OCI-LY3 (cell line): ENCODE measurements around the gene RPL23.

Experiments used
- H2AFZ ChIP-seq: fragments of 200-600, 300-600 bp; shearing (Covaris generic); 2 replicates; pipeline ENCODE4 v1.6.0; 2014; ENCODE audit warnings: antibody characterized with exemption, low read depth, low read length
- H3K27ac ChIP-seq: fragments of 200-600, 300-600 bp; sonication (generic); 2 replicates; pipeline ENCODE4 v1.5.1; 2014; ENCODE audit warnings: mild to moderate bottlenecking, low read length, moderate library complexity, mixed read lengths
- H3K27me3 ChIP-seq: fragments of 200-600, 300-600 bp; sonication (generic); 2 replicates; pipeline ENCODE4 v1.6.1; 2014; ENCODE audit warnings: low read depth, low read length, mixed read lengths
- H3K36me3 ChIP-seq: fragments of 200-600, 300-600 bp; sonication (generic); replicated peaks from 2 replicates; pipeline ENCODE3; 2014; ENCODE audit warnings: low read depth, low read length, mixed read lengths
- H3K4me1 ChIP-seq: fragments of 300-600, 200-600 bp; sonication (generic); 2 replicates; pipeline ENCODE4 v1.6.1; 2014; ENCODE audit warnings: low read length, mixed read lengths
- H3K4me2 ChIP-seq: fragments of 200-600, 300-600 bp; sonication (generic); 2 replicates; pipeline ENCODE4 v1.6.1; 2014; ENCODE audit warnings: low read length, mixed read lengths
- H3K4me3 ChIP-seq: fragments of 300-600, 200-600 bp; sonication (generic); 2 replicates; pipeline ENCODE4 v1.5.1; 2014; ENCODE audit warnings: antibody characterized with exemption, mild to moderate bottlenecking, low read length, moderate library complexity
- H3K79me2 ChIP-seq: fragments of 300-600, 200-600 bp; shearing (Covaris generic); 2 replicates; pipeline ENCODE4 v1.6.1; 2014; ENCODE audit warnings: mild to moderate bottlenecking, low read length, mixed read lengths
- H3K9ac ChIP-seq: fragments of 300-600, 200-600 bp; shearing (Covaris generic); 2 replicates; pipeline ENCODE4 v1.6.0; 2014; ENCODE audit warnings: mild to moderate bottlenecking, low read length, moderate library complexity
- H3K9me3 ChIP-seq: fragments of 200-600, 300-600 bp; shearing (Covaris generic); 2 replicates; pipeline ENCODE4 v1.6.1; 2014; ENCODE audit warnings: low read length, mixed read lengths; ENCODE audit not compliant: insufficient read depth
- H4K20me1 ChIP-seq: fragments of 200-600, 300-600 bp; sonication (generic); 2 replicates; pipeline ENCODE4 v1.6.1; 2016; ENCODE audit warnings: low read length, mixed read lengths; ENCODE audit not compliant: insufficient read depth
- CTCF ChIP-seq: fragments of 200-600, 300-600 bp; sonication (generic); IDR thresholded peaks from 2 replicates; pipeline ENCODE4 v1.5.1; 2014; ENCODE audit warnings: antibody characterized with exemption, low read length, low read depth
- EZH2phosphoT487 ChIP-seq: fragments of 200-600 bp; shearing (Covaris generic); IDR thresholded peaks from 2 replicates; pipeline ENCODE4 v1.6.1; 2018; ENCODE audit warnings: antibody characterized with exemption, mixed run types, low read depth

Gene RPL23

GRCh38 chr17:38852771-38853291 lies 690 bp downstream of the RPL23 start:
- Histone ChIP-seq H3K9ac (peak overlapping the region; percentile 96), H2AFZ (no peak overlapping the region), H3K4me2 (peak overlapping the region; percentile 99), H3K27ac (peak overlapping the region; percentile 96), H3K79me2 (peaks cover 43% of the 10 kb centered on the region), H3K9me3 (no peaks in the 10 kb centered on the region), H3K4me3 (peak overlapping the region; percentile 97), H3K27me3 (no peaks in the 10 kb centered on the region), H3K36me3 (peaks cover 56% of the 10 kb centered on the region), H3K4me1 (peaks cover 28% of the 10 kb centered on the region), H4K20me1 (peaks cover 49% of the 10 kb centered on the region)
- no peak for TF ChIP-seq EZH2phosphoT487
- TF ChIP-seq CTCF = no peak

GRCh38 chr17:38851434-38851833 lies 2.1 kb downstream of the RPL23 start:
- no peak overlapping the region for H3K27ac ChIP-seq
- H3K4me1 ChIP-seq = peaks cover 22% of the 10 kb centered on the region
- H4K20me1 ChIP-seq = peaks cover 52% of the 10 kb centered on the region
- H3K4me3 ChIP-seq = peak overlapping the region; percentile 97
- peak overlapping the region; percentile 99 for H3K4me2 ChIP-seq
- H3K9ac ChIP-seq = peak overlapping the region; percentile 9; the same call in 1 of the 2 replicates
- H2AFZ ChIP-seq = no peak overlapping the region
- H3K9me3 ChIP-seq = no peaks in the 10 kb centered on the region
- peaks cover 61% of the 10 kb centered on the region for H3K36me3 ChIP-seq
- TF ChIP-seq EZH2phosphoT487 (no peak), CTCF (no peak)
- H3K27me3 ChIP-seq = no peaks in the 10 kb centered on the region
- peaks cover 43% of the 10 kb centered on the region for H3K79me2 ChIP-seq

GRCh38 chr17:38850374-38850773 lies 3.1 kb downstream of the RPL23 start:
- Histone ChIP-seq H3K27me3 (no peaks in the 10 kb centered on the region), H2AFZ (no peak overlapping the region), H3K36me3 (peaks cover 61% of the 10 kb centered on the region), H3K27ac (no peak overlapping the region), H3K4me1 (peaks cover 22% of the 10 kb centered on the region), H3K79me2 (peaks cover 43% of the 10 kb centered on the region), H3K4me3 (no peak overlapping the region), H3K9ac (no peak overlapping the region), H3K4me2 (no peak overlapping the region), H4K20me1 (peaks cover 52% of the 10 kb centered on the region), H3K9me3 (no peaks in the 10 kb centered on the region)
- TF ChIP-seq EZH2phosphoT487 = no peak

GRCh38 chr17:38848939-38849605 lies 4.4 kb downstream of the RPL23 start:
- Histone ChIP-seq H3K27me3 (no peaks in the 10 kb centered on the region), H3K27ac (no peak overlapping the region), H3K36me3 (peaks cover 61% of the 10 kb centered on the region), H3K79me2 (peaks cover 43% of the 10 kb centered on the region), H3K9ac (no peak overlapping the region), H3K4me2 (no peak overlapping the region), H4K20me1 (peaks cover 52% of the 10 kb centered on the region), H3K9me3 (no peaks in the 10 kb centered on the region), H2AFZ (no peak overlapping the region), H3K4me1 (peaks cover 17% of the 10 kb centered on the region), H3K4me3 (no peak overlapping the region)
- TF ChIP-seq EZH2phosphoT487 (no peak), CTCF (no peak)
